ENCODE results near the gene SYNM.
"Not testable (repeated sequence)": the region's sequence is repeated elsewhere in the genome, so short reads cannot be mapped to it uniquely, and the experiment has no call there.

- not testable (repeated sequence) for TF ChIP-seq POLR2A (IDR thresholded peaks at IDR 0.05; ENCODE audit: low read depth, low read length); POLR2AphosphoS5 (IDR thresholded peaks at IDR 0.05; ENCODE audit: low read depth, low read length); TAF1 (IDR thresholded peaks at IDR 0.05; ENCODE audit: borderline replicate concordance, low read depth, low read length)
These were observed 44.7 kb upstream of the SYNM start for GRCh38 chr15:99060186-99060585.
